GM23338 (cell line): Measurements from ENCODE around the gene CFAP58.

ENCODE experiments used
- CREB1 ChIP-seq: fragments of 250-450 bp; sonication (Bioruptor Pico); IDR thresholded peaks from 2 replicates; pipeline ENCODE4 v1.5.0; 2020; ENCODE audit warnings: low read depth, mild to moderate bottlenecking, moderate library complexity
- CTCF ChIP-seq, 2 experiments: fragments of 200-600 bp in 1 of 2; sonication (generic) in 1 of 2; conservative IDR thresholded peaks; 2 replicates each; pipeline versions ENCODE4 v1.5.1 to v1.6.1; 2016 to 2017; ENCODE audit warnings: antibody characterized with exemption in 2 of 2, low read depth in 2 of 2, mild to moderate bottlenecking in 2 of 2, moderate library complexity in 1 of 2
- EZH2 ChIP-seq: fragments of 200-600 bp; sonication (generic); IDR thresholded peaks from one replicate; pipeline ENCODE4 v1.8.0; 2017; ENCODE audit warnings: antibody characterized with exemption, mild to moderate bottlenecking, low read depth; ENCODE audit not compliant: unreplicated experiment
- EZH2phosphoT487 ChIP-seq: fragments of 200-600 bp; sonication (generic); IDR thresholded peaks from one replicate; pipeline ENCODE4 v1.8.1; 2018; ENCODE audit warnings: antibody characterized with exemption; ENCODE audit not compliant: unreplicated experiment
- JUNB ChIP-seq: IDR thresholded peaks from one replicate; pipeline ENCODE4 v1.6.1; 2016; ENCODE audit warnings: antibody characterized with exemption; ENCODE audit not compliant: unreplicated experiment
- NANOG ChIP-seq: IDR thresholded peaks from 2 replicates; pipeline ENCODE4 v1.6.1; 2016; ENCODE audit warnings: antibody characterized with exemption, borderline replicate concordance
- POLR2AphosphoS5 ChIP-seq: IDR thresholded peaks from 2 replicates; pipeline ENCODE4 v1.6.1; 2016; ENCODE audit warnings: antibody characterized with exemption, low read depth
- STAT1 ChIP-seq: IDR thresholded peaks from one replicate; pipeline ENCODE4 v1.6.1; 2016; ENCODE audit warnings: antibody characterized with exemption; ENCODE audit not compliant: unreplicated experiment
- ZNF114 ChIP-seq: fragments of 250-450 bp; sonication (Bioruptor Pico); IDR thresholded peaks from 2 replicates; pipeline ENCODE4 v1.5.0; 2020; ENCODE audit warnings: mild to moderate bottlenecking, moderate library complexity
- TF ChIP-seq, protein P1 (sequence below): IDR thresholded peaks from one replicate; pipeline ENCODE4 v1.6.1; 2018; ENCODE audit warnings: antibody characterized with exemption; ENCODE audit not compliant: unreplicated experiment
- TF ChIP-seq, protein P2 (sequence below): IDR thresholded peaks from 2 replicates; pipeline ENCODE4 v1.6.1; 2016; ENCODE audit warnings: antibody characterized with exemption
- TF ChIP-seq, protein P3 (sequence below): fragments of 250-450 bp; sonication (Bioruptor Pico); IDR thresholded peaks from 2 replicates; pipeline ENCODE4 v1.5.0; 2020; ENCODE audit warnings: mild to moderate bottlenecking, moderate library complexity

GRCh38 chr10:104376784-104377300 lies 23.2 kb downstream of the CFAP58 start:
- TF ChIP-seq CTCF (conservative IDR thresholded peaks at IDR 0.05; ENCODE audit: low read depth in 2 of 2): no peak
- TF ChIP-seq, protein P1, sequence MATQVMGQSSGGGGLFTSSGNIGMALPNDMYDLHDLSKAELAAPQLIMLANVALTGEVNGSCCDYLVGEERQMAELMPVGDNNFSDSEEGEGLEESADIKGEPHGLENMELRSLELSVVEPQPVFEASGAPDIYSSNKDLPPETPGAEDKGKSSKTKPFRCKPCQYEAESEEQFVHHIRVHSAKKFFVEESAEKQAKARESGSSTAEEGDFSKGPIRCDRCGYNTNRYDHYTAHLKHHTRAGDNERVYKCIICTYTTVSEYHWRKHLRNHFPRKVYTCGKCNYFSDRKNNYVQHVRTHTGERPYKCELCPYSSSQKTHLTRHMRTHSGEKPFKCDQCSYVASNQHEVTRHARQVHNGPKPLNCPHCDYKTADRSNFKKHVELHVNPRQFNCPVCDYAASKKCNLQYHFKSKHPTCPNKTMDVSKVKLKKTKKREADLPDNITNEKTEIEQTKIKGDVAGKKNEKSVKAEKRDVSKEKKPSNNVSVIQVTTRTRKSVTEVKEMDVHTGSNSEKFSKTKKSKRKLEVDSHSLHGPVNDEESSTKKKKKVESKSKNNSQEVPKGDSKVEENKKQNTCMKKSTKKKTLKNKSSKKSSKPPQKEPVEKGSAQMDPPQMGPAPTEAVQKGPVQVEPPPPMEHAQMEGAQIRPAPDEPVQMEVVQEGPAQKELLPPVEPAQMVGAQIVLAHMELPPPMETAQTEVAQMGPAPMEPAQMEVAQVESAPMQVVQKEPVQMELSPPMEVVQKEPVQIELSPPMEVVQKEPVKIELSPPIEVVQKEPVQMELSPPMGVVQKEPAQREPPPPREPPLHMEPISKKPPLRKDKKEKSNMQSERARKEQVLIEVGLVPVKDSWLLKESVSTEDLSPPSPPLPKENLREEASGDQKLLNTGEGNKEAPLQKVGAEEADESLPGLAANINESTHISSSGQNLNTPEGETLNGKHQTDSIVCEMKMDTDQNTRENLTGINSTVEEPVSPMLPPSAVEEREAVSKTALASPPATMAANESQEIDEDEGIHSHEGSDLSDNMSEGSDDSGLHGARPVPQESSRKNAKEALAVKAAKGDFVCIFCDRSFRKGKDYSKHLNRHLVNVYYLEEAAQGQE: no peak
- TF ChIP-seq EZH2: no peak
- TF ChIP-seq EZH2phosphoT487: no peak
- TF ChIP-seq STAT1: no peak
- no peak for TF ChIP-seq NANOG
- TF ChIP-seq, protein P2, sequence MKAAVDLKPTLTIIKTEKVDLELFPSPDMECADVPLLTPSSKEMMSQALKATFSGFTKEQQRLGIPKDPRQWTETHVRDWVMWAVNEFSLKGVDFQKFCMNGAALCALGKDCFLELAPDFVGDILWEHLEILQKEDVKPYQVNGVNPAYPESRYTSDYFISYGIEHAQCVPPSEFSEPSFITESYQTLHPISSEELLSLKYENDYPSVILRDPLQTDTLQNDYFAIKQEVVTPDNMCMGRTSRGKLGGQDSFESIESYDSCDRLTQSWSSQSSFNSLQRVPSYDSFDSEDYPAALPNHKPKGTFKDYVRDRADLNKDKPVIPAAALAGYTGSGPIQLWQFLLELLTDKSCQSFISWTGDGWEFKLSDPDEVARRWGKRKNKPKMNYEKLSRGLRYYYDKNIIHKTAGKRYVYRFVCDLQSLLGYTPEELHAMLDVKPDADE: no peak
- no peak for TF ChIP-seq POLR2AphosphoS5
- no peak for TF ChIP-seq JUNB
- TF ChIP-seq, protein P3, sequence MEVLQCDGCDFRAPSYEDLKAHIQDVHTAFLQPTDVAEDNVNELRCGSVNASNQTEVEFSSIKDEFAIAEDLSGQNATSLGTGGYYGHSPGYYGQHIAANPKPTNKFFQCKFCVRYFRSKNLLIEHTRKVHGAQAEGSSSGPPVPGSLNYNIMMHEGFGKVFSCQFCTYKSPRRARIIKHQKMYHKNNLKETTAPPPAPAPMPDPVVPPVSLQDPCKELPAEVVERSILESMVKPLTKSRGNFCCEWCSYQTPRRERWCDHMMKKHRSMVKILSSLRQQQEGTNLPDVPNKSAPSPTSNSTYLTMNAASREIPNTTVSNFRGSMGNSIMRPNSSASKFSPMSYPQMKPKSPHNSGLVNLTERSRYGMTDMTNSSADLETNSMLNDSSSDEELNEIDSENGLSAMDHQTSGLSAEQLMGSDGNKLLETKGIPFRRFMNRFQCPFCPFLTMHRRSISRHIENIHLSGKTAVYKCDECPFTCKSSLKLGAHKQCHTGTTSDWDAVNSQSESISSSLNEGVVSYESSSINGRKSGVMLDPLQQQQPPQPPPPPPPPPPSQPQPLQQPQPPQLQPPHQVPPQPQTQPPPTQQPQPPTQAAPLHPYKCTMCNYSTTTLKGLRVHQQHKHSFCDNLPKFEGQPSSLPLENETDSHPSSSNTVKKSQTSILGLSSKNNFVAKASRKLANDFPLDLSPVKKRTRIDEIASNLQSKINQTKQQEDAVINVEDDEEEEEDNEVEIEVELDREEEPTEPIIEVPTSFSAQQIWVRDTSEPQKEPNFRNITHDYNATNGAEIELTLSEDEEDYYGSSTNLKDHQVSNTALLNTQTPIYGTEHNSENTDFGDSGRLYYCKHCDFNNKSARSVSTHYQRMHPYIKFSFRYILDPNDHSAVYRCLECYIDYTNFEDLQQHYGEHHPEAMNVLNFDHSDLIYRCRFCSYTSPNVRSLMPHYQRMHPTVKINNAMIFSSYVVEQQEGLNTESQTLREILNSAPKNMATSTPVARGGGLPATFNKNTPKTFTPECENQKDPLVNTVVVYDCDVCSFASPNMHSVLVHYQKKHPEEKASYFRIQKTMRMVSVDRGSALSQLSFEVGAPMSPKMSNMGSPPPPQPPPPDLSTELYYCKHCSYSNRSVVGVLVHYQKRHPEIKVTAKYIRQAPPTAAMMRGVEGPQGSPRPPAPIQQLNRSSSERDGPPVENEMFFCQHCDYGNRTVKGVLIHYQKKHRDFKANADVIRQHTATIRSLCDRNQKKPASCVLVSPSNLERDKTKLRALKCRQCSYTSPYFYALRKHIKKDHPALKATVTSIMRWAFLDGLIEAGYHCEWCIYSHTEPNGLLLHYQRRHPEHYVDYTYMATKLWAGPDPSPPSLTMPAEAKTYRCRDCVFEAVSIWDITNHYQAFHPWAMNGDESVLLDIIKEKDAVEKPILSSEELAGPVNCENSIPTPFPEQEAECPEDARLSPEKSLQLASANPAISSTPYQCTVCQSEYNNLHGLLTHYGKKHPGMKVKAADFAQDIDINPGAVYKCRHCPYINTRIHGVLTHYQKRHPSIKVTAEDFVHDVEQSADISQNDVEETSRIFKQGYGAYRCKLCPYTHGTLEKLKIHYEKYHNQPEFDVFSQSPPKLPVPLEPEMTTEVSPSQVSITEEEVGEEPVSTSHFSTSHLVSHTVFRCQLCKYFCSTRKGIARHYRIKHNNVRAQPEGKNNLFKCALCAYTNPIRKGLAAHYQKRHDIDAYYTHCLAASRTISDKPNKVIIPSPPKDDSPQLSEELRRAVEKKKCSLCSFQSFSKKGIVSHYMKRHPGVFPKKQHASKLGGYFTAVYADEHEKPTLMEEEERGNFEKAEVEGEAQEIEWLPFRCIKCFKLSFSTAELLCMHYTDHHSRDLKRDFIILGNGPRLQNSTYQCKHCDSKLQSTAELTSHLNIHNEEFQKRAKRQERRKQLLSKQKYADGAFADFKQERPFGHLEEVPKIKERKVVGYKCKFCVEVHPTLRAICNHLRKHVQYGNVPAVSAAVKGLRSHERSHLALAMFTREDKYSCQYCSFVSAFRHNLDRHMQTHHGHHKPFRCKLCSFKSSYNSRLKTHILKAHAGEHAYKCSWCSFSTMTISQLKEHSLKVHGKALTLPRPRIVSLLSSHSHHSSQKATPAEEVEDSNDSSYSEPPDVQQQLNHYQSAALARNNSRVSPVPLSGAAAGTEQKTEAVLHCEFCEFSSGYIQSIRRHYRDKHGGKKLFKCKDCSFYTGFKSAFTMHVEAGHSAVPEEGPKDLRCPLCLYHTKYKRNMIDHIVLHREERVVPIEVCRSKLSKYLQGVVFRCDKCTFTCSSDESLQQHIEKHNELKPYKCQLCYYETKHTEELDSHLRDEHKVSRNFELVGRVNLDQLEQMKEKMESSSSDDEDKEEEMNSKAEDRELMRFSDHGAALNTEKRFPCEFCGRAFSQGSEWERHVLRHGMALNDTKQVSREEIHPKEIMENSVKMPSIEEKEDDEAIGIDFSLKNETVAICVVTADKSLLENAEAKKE (CRISPR knock-in tag): no peak
- no peak for TF ChIP-seq CREB1 (CRISPR knock-in tag)
- TF ChIP-seq ZNF114 (CRISPR knock-in tag): no peak
